ENCODE data around the gene HLA-A. TPM values are rescaled to one million over a fixed set of nuclear protein-coding genes. Genes with fewer than 3 reads are reported as not detected.
A peak's percentile ranks its signal among the peaks of the same experiment; 100 is the strongest.

Gene HLA-A
- total and polyA plus RNA-seq, 10 donors = 1,154 to 1,886 (median 1,581) TPM

GRCh38 chr6:29941471-29941870, 861 bp upstream of the HLA-A start:
- peaks cover 3 to 48% (median 12%) of the 10 kb centered on the region in 6 donors for H3K4me1 ChIP-seq
- WGBS, 5 donors = 0 to 7% (median 0%) methylated on average over 1 of the region's 1 CpG
- H3K27ac ChIP-seq = peak overlapping the region; percentile 63 to 96 (median 92)
- peak overlapping the region in 4 of 8 donors; percentile 60 to 79 (median 63) for H3K4me3 ChIP-seq
- no peak for TF ChIP-seq POLR2AphosphoS5 (IDR thresholded peaks at IDR 0.05)
- TF ChIP-seq POLR2A (IDR thresholded peaks at IDR 0.05) = no peak
- TF ChIP-seq CTCF (IDR thresholded peaks at IDR 0.05 in 8 of 11, conservative IDR thresholded peaks at IDR 0.05 in 3 of 11) = no peak
- peaks cover 0 to 32% (median 2%) of the 10 kb centered on the region in 6 donors for H3K36me3 ChIP-seq
- intact Hi-C loops (cut with DNase I; ENCODE audit: low total_unique reads) = loop anchor here (10.0 kb wide), 1 partner anchor 57 kb away; no protein-coding TSS in a partner anchor
- H3K9me3 ChIP-seq = no peaks in the 10 kb centered on the region
- H3K27me3 ChIP-seq (replicated peaks in 1 of 7) = no peaks in the 10 kb centered on the region
- DNase-seq = no peak

GRCh38 chr6:29941916-29942274, 437 bp upstream of the HLA-A start:
- Histone ChIP-seq H3K27me3 (replicated peaks in 1 of 7) (no peaks in the 10 kb centered on the region), H3K9me3 (no peaks in the 10 kb centered on the region), H3K27ac (peak overlapping the region; percentile 63 to 96 (median 92)), H3K4me3 (peak overlapping the region in 6 of 8 donors; percentile 3 to 79 (median 60)), H3K36me3 (peaks cover 0 to 36% (median 2%) of the 10 kb centered on the region in 6 donors), H3K4me1 (peaks cover 3 to 52% (median 14%) of the 10 kb centered on the region in 6 donors)
- DNase-seq = no peak
- TF ChIP-seq POLR2A (IDR thresholded peaks at IDR 0.05) = no peak
- no peak for TF ChIP-seq CTCF (IDR thresholded peaks at IDR 0.05 in 8 of 11, conservative IDR thresholded peaks at IDR 0.05 in 3 of 11)
- no peak for TF ChIP-seq POLR2AphosphoS5 (IDR thresholded peaks at IDR 0.05)
- intact Hi-C loops (cut with DNase I; ENCODE audit: low total_unique reads) = loop anchor here (10.0 kb wide), 1 partner anchor 57 kb away; no protein-coding TSS in a partner anchor
- WGBS, 5 donors = 0 to 3% (median 0%) methylated on average over 4 to 5 of the region's 5 CpGs

- H3K9me3 ChIP-seq = no peaks in the 10 kb centered on the region
- H3K4me3 ChIP-seq = peak overlapping the region; percentile 39 to 79 (median 56)
- intact Hi-C loops (cut with DNase I; ENCODE audit: low total_unique reads) = loop anchor here (10.0 kb wide), 1 partner anchor 59 kb away; no protein-coding TSS in a partner anchor
- WGBS, 5 donors = 8 to 18% (median 9%) methylated on average over 22 to 58 of the region's 58 CpGs
- H3K27ac ChIP-seq = peak overlapping the region in 7 of 8 donors; percentile 72 to 96 (median 92)
- TF ChIP-seq CTCF (IDR thresholded peaks at IDR 0.05 in 8 of 11, conservative IDR thresholded peaks at IDR 0.05 in 3 of 11) (no peak), POLR2AphosphoS5 (IDR thresholded peaks at IDR 0.05) (no peak), POLR2A (IDR thresholded peaks at IDR 0.05) (no peak)
- peaks cover 0 to 50% (median 7%) of the 10 kb centered on the region in 6 donors for H3K36me3 ChIP-seq
- peak; percentile 84 for DNase-seq
- peaks cover 3 to 63% (median 18%) of the 10 kb centered on the region in 6 donors for H3K4me1 ChIP-seq
- H3K27me3 ChIP-seq (replicated peaks in 1 of 7) = no peaks in the 10 kb centered on the region
Measured at GRCh38 chr6:29943053-29943966, 978 bp downstream of the HLA-A start.
